Nucleus accumbens (tissue), 56 donors: Measurements from ENCODE around the gene DIS3L.
"Not testable (repeated sequence)": the region's sequence is repeated elsewhere in the genome, so short reads cannot be mapped to it uniquely, and the experiment has no call there.

Source experiments
- DNase-seq, 56 donors: peaks; one replicate each; lab custom pipeline; 2025; lab: John Stamatoyannopoulos, UW

The DIS3L gene

DNA sequence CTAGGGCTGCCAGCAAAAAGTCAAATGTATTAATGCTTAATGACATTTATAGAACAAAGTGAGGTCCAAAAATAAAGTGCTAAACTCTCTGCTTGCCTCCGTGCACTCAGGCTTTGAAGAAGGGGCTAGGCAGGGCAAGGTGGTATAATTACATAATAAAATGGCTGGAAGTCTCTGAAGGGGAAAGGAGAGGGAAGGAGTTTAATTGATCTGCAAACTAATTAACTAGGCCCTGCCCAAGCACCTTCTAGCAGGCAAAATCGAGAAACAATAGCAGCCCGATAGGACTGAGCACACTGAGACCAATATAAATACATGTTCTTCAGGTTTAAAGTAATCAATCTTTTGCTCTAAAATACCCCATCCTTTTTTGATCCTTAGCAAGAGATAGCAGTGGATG, 13.0 kb downstream of the DIS3L start:
- no peak for DNase-seq

DNA sequence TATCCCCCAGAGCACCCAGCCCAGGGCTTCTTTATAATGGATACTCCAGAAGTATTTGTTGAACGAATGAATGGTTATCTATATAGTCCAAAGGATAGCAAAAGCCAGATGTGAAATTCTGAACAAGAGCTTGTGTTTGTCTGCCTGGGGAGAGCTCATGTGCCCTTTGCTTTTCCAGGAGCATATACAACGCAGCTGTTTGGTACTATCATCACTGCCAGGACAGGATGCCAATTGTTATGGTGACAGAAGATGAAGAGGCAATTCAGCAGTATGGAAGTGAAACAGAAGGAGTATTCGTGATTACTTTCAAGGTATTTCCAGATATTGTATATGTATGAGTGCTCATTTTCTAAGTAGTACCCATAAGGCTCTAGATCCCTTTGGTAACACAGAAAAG, 15.2 kb downstream of the DIS3L start:
- DNase-seq, result no peak

DNA sequence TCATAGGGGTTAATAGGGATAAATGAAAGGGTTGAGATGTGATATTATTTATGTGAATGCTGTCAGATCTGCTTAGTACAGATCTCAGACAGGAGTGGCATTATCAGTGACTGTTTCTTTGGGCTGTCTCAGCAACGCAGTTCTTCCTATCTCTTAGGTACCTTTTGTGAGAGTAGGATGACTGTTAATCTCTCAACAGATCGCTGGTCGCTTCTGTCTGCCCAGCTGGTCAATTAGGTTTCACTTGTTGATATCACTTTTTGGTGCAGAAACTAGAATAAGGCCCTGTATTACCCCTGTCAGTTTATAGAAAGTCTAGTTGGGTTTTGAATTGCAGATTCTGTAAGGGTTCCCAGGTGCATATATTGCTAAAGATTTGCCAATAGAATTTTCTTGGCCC, 16.5 kb downstream of the DIS3L start:
- no peak for DNase-seq

DNA sequence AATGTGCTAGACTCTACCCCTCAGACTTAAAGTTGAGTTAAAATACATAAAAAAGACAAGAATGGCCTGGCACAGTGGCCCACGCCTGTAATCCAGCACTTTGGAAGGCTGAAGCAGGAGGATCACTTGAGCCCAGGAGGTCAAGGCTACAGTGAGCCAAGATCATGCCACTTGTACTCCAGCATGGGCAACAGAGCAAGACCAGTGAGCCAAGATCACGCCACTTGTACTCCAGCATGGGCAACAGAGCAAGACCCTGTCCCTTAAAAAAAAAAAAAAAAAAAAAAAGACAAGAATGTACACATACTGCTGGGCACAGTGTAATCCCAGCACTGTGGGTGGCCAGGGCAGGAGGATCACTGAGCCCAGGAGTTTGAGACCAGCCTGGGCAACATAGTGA, 17.4 kb downstream of the DIS3L start:
- no peak for DNase-seq

DNA sequence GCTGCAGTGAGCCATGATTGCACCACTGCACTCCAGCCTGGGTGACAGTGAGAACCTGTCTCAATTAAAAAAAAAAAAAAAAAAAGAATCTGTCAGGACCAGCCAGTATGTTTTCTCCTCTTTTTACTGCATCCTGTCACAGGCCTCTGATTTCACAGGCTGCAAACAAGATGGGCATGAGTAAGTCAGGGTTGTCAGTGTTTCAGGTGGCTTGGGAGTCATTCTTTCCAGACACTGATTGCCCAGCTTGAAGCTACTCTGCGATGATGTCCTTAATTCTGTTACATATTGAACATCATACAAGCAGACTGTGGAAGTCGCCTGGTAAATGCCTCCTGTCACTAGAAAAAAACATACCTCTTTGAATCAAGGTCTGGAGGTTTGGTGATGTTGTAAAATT, 18.8 kb downstream of the DIS3L start:
- no peak for DNase-seq

DNA sequence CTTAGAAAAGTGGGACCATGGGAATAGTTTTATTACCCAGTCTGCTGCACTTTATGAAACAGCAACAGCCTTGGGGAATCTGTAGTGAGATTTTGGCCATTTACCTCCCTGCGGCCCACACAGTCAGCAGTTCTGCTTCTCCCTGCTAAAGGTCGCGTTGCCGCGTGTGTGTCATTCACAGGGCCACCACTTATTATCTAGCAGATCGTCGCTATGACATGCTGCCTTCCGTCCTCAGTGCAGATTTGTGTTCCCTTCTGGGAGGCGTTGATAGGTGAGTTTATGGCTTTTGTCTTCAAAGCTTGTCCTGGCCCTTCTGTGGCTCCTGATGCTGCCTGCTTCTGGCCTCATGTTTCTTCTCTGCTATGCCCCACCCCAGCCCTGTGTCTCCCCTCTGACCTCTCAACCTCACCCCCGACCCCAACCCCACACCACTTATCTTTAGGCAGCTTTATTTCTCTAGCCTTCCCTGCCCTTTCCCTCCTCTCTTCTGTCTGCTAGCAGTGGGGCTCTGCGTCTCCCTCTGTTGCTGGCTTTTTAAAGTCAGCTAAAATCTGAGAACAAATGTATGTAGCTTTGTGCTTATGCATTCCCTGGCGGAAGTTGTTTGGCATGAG, 30.1 kb downstream of the DIS3L start:
- no peak for DNase-seq

DNA sequence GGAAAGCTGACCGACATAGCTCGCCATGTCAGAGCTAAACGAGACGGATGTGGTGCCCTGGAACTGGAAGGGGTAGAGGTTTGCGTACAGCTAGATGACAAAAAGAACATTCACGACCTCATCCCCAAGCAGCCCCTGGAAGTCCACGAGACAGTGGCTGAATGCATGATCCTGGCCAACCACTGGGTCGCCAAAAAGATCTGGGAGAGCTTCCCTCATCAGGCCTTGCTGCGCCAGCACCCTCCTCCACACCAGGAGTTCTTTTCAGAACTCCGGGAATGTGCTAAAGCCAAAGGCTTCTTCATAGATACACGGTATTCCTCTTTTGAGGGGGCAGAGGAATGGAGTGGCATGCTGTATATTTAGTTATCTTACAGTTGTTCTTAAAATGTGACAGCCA, 32.7 kb downstream of the DIS3L start:
- DNase-seq, result no peak

DNA sequence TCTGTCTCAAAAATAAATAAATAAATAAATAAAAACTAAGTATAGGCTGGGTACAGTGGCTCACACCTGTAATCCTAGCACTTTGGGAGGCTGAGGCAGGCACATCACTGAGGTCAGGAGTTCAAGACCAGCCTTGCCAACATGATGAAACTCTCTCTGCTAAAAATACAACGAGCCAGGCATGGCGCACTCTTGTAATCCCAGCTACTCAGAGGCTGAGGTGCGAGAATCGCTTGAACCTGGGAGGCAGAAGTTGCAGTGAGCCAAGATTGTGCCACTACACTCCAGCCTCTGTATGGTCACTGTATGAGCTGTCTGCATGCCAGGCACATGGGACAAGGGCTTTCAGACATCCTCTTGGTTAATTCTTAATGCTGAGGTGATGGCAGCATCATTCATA, 34.4 kb downstream of the DIS3L start:
- no peak for DNase-seq

DNA sequence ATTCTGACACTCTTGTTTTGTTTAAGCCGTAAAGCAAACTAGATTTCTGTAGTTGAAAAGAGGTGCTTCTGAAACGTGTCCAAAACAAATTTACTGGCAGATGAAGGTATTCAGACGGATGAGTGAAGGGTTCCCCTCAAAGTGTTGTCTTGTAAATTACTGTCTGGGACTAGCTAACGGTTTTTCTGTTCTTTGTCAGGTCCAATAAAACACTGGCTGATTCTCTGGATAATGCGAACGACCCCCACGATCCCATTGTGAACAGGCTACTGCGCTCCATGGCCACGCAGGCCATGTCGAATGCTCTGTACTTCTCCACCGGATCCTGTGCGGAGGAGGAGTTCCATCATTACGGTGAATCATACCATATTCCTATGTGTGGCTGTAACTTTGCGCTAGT, 35.4 kb downstream of the DIS3L start:
- no peak for DNase-seq

DNA sequence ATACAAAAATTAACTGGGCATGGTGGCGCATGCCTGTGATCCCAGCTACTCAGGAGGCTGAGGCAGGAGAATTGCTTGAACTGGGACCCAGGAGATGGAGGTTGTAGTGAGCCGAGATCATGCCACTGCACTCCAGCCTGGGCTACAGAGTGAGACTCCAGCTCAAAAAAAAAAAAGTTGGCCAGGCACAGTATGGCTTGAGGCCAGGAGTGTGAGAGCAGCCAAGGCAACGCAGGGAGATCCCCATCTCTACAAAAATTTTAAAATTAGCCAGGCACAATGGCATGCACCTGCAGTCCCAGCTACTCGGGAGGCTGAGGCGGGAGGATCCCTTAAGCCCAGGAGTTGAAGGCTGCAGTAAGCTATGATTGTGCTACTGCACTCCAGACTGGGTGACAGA, 55.2 kb downstream of the DIS3L start:
- not testable (repeated sequence) for DNase-seq

DNA sequence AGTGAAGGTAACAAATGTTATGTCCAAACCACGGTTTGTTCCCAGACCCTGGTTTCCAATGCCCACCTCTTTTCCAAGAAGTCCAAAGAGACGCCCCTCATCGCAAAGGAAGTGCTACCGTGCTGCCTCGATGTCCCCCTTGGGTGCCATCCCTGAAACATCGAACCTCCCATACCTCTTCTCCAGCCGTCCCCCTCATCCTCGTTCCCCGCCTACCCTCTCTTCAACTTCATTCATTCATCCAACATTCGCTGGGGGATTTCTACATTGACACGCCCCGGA, 62.6 kb downstream of the DIS3L start:
- no peak for DNase-seq

DNA sequence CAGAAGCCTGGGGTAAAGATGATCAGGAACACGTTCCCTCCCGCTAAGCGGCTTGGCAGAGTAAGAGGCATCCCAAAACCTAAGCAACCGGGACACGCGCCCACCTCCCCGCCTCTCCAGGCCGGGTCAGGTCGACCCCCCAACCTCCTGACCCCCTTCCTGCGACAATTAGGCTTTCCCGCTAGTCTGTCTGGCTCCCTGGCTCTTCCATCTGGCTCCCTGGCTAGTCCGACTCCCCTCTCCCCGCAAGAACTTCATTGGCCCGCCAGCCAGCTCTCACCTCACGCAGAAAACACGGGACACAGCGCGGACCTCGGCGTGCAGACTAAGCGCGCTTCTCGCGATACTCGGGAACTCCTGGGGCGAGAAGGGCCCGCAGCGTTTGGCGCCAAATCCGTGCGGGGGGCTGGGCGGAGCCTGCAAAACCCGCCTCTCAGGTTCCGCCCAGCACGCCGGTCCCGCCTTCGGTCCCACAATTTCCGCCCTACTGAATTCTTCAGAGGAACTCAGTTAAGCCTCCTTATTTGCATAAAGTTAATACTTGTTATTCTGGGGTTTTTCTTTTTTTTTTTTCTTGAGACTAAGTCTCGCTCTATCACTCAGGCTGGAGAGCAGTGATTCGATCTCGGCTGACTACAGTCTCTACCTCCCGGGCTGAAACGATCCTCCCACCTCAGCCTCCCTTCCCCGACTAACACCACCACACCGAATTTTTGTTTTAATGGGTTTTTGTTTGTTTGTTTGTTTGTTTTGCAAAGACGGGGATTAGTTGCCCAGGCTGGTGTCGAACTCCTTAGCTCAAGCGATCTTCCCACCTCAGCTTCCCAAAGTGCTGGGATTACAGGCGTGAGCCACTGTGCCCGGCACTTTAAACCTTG, 63.2 kb downstream of the DIS3L start, which contains the start of gene TIPIN:
TIPIN (minus strand) TSS at position 327 of the 878 bp plus-strand sequence. CDS start 3,738 bp downstream, outside the sequence.
- DNase-seq, result peak; percentile 14 to 94 (median 76)

DNA sequence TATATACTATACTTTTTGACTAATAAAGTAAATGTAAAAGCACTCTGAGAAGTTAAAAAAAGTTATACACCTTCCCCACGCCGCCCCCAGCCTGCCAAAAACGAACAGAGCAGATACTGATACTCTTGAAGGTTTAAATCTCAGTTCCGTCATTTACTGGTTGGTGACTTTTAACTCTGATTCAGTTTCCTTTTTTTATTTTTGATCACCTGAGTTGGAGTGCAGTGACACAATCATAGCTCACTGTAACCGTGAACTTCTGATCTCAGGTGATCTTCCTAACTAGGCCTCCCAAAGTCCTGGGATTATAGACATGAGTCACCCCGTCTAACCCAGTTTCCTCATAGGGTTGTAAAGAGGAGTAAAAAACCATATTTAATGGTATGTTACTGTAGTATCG, 66.4 kb downstream of the DIS3L start:
- DNase-seq, result peak in 8 of 56 donors; percentile 2 to 26 (median 12)

DNA sequence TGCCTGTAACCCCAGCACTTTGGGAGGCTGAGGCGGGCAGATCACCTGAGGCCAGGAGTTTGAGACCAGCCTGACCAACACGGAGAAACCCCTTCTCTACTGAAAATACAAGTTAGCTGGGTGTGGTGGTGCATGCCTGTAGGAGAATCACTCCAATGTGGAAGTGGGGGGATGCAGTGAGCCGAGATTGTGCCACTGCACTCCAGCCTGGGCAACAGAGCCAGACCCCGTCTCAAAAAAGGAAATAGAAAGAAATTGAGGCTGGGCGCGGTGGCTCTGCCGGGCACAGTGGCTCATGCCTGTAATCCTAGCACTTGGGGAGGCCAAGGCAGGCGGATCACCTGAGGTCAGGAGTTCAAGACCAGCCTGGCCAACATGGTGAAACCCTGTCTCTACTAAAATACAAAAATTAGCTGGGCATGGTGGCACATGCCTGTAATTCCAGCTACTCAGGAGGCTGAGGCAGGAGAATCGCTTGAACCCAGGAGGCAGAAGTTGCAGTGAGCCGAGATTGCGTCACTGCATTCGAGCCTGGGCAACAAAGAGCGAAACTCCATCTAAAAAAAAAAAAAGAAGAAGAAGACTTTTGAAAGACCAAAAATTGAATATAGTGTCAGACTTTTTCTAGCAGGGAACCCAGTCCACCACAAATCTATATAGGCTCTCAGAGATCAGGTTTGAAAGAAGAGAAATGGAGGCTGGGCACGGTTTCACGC, 68.5 kb downstream of the DIS3L start:
- not testable (repeated sequence) for DNase-seq

DNA sequence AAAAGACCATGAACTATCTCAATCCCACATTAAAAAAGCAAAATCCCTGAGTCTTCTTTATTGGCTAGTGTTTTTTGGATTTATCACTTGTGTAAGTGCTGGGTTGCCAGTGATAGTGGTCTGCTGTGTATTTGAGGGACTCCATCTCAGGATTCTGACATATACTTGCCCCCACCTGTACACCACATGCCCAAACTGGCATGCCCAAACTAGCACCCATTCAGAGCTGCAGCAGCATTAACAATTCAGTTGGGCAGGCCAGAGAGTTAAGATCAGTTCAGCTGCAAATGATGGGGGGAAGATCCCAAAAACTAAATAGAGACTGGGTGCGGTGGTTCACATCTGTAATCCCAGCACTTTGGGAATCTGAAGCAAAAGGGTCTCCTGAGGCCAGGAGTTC, 69.4 kb downstream of the DIS3L start:
- no peak for DNase-seq

DNA sequence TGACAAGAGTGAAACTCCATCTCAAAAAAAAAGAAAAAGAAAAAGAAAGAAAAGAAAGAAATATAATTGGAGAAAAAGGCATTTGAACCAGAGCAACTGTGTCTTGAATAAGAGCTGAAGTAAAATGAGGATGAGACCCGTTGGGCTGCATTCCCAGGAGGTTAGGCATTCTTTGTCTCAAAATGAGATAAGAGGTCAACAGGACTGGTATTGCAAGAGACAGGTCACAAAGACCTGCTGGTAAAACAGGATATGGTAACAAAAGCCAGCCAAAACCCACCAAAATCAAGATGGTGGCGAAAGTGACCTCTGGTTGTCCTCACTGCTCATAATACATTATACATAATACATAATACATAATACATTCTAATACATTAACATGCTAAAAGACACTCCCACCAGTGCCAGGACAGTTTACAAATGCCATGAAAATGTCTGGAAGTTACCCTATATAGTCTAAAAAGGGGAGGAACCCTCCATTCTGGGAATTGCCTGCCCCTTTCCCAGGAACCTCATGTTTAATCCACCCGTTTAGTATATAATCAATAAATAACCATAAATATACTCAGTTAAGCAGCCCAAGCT, 71.7 kb downstream of the DIS3L start:
- no peak for DNase-seq

DNA sequence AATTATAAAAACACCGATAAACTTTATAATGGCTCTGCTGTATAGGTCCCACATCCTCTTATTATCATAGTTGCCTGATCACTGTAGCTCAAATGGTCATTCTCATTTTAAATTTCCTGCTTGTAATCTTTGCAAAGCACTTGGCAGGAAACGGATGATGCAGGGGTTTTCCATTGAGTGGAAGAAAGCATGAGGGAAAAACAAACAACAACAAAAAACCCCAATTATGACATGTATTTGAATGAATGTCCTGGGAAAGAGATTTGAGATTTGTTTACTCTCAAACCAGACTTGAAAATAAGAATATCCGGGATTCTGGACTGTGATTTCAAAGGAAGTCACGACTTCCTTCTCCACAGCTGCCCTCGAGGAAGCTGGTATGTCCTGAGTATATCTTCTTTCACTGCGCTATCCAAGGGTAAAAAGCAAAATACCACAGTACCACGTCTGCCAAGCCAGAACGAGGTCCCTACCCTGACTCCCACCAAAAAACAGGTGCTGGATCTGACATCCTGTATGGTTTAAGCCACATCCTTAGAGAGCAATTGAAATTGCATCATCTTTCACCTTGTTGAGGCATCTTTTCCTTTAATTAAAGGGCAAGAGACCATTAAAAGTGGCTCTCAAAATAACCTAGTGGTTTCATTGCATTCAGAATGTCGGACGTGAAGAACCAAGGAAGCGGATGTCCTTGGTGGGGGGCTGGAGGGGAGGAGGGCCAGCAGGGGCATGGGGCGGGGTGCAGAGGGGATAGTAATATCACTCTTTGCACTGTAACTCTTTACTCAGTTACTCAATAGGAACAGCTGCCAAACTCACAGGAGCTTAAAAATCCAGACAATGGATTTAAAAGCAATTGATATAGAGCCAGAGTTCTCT, 76.6 kb downstream of the DIS3L start:
- no peak for DNase-seq

DNA sequence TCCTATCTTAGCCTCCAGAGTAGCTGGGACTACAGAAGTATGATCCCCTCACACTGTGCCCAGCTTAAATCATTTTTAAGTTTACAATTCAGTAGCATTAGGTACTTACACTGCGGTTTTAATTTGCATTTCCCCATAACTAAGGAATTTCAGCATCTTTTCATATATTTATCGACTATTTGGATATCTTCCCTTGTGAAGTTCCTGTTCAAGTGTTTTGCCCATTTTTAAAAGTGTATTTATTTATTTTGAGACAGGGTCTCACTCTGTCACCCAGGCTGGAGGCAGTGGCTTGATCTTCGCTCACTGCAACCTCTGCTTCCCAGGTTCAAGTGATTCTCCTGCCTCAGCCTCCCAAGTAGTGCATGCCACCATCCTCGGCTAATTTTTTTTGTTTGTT, 80.8 kb downstream of the DIS3L start:
- DNase-seq, result no peak

DNA sequence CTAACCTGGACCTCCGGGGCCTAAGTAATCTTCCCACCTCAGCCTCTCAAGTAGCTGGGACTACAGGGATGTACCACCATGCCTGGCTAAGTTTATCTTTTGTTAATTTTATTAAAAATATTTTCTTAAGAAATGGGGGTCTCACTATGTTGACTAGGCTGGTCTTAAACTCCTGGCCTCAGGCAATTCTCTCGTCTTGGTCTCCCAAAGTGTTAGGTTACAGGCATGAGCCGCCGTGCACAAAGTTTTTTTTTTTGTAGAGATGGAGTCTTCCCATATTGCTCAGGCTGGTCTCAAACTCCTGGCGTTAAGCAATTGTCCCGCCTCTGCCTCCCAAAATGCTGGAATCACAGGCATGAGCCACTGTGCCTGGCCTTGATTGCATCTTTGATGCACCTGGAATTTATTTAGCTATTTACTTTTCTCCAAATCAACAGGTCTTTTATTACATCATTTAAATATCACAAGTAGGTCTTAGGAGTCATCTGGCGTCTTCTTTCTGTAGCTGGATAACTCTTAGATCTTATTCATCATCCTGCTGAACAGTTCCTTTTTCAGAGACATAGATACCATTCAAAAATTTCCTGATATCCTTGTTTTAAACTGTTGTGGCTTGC, 85.6 kb downstream of the DIS3L start:
- DNase-seq, result no peak

DNA sequence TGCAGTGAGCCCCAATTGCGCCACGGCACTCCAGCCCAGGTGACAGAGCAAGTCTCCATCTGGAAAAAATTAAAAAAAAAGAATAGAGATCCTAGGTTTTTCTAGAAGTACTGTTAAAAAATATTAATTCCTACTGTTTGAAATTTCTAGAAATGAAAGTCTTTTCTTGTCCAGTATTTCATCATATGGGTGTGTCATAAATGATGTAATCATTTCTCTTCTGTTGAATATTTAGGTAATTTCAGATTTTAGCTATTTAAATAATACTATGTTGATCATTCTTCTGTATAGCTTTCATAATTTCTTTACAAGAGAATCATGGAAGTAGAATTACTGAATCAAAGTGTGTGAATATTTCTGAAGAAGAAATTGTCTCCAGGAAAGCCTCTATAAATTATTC, 88.0 kb downstream of the DIS3L start:
- DNase-seq, result not testable (repeated sequence)
